Hepatocyte (in vitro differentiated cells): ENCODE data around the gene TUBGCP3.

ENCODE experiments used
- CTCF ChIP-seq: fragments of 200-600 bp; sonication (generic); IDR thresholded peaks from 2 replicates; pipeline ENCODE4 v1.5.1; 2016; ENCODE audit warnings: antibody characterized with exemption, mild to moderate bottlenecking; ENCODE audit not compliant: poor library complexity
- EZH2 ChIP-seq: fragments of 200-600 bp; sonication (generic); IDR thresholded peaks from 2 replicates; pipeline ENCODE4 v1.6.1; 2016; ENCODE audit warnings: antibody characterized with exemption, mild to moderate bottlenecking, borderline replicate concordance

GRCh38 chr13:112455476-112456059 is 132.4 kb downstream of the TUBGCP3 start:
- TF ChIP-seq CTCF (no peak), EZH2 (no peak)
